Measurements from ENCODE around the gene ALDH9A1.
"Not testable (repeated sequence)": the region's sequence is repeated elsewhere in the genome, so short reads cannot be mapped to it uniquely, and the experiment has no call there.

The ALDH9A1 gene

GRCh38 chr1:165697881-165698760 lies at the start of gene ALDH9A1:
TSS of gene ALDH9A1 (minus strand) at chr1:165698562. CDS start at chr1:165698558, 4 bp downstream.
- DNase-seq (ENCODE audit: extremely low read depth in 1 of 2, low read depth in 1 of 2): peak; percentile 44 to 77

GRCh38 chr1:165747632-165748447 lies 49.5 kb upstream of the ALDH9A1 start:
- DNase-seq (ENCODE audit: extremely low read depth in 1 of 2, low read depth in 1 of 2): no peak

- DNase-seq (ENCODE audit: extremely low read depth in 1 of 2, low read depth in 1 of 2): not testable (repeated sequence)
Observed at GRCh38 chr1:165744913-165745312, 46.6 kb upstream of the ALDH9A1 start.

- no peak for DNase-seq (ENCODE audit: extremely low read depth in 1 of 2, low read depth in 1 of 2)
Observed at GRCh38 chr1:165742194-165742593, 43.8 kb upstream of the ALDH9A1 start.

- no peak for DNase-seq (ENCODE audit: extremely low read depth in 1 of 2, low read depth in 1 of 2)
Observed at GRCh38 chr1:165738794-165739193, 40.4 kb upstream of the ALDH9A1 start.

- no peak for DNase-seq (ENCODE audit: extremely low read depth in 1 of 2, low read depth in 1 of 2)
Observed at GRCh38 chr1:165737196-165737595, 38.8 kb upstream of the ALDH9A1 start.

- DNase-seq (ENCODE audit: extremely low read depth in 1 of 2, low read depth in 1 of 2): no peak
Observed at GRCh38 chr1:165734906-165735305, 36.5 kb upstream of the ALDH9A1 start.

GRCh38 chr1:165726841-165727240 lies 28.5 kb upstream of the ALDH9A1 start:
- DNase-seq (ENCODE audit: extremely low read depth in 1 of 2, low read depth in 1 of 2): no peak

GRCh38 chr1:165726169-165726568 lies 27.8 kb upstream of the ALDH9A1 start:
- no peak for DNase-seq (ENCODE audit: extremely low read depth in 1 of 2, low read depth in 1 of 2)

GRCh38 chr1:165717918-165718515 lies 19.7 kb upstream of the ALDH9A1 start:
- no peak for DNase-seq (ENCODE audit: extremely low read depth in 1 of 2, low read depth in 1 of 2)

- DNase-seq (ENCODE audit: extremely low read depth in 1 of 2, low read depth in 1 of 2): not testable (repeated sequence)
Observed at GRCh38 chr1:165716265-165717051, 18.1 kb upstream of the ALDH9A1 start.

- no peak for DNase-seq (ENCODE audit: extremely low read depth in 1 of 2, low read depth in 1 of 2)
Observed at GRCh38 chr1:165712764-165713163, 14.4 kb upstream of the ALDH9A1 start.

- no peak for DNase-seq (ENCODE audit: extremely low read depth in 1 of 2, low read depth in 1 of 2)
Observed at GRCh38 chr1:165707984-165708706, 9.8 kb upstream of the ALDH9A1 start.

- DNase-seq (ENCODE audit: extremely low read depth in 1 of 2, low read depth in 1 of 2): no peak
Observed at GRCh38 chr1:165703648-165704047, 5.3 kb upstream of the ALDH9A1 start.

GRCh38 chr1:165701922-165702321 lies 3.6 kb upstream of the ALDH9A1 start:
- not testable (repeated sequence) for DNase-seq (ENCODE audit: extremely low read depth in 1 of 2, low read depth in 1 of 2)

GRCh38 chr1:165699577-165699976 lies 1.2 kb upstream of the ALDH9A1 start:
- no peak for DNase-seq (ENCODE audit: extremely low read depth in 1 of 2, low read depth in 1 of 2)

GRCh38 chr1:165698761-165699052 lies 345 bp upstream of the ALDH9A1 start:
- DNase-seq (ENCODE audit: extremely low read depth in 1 of 2, low read depth in 1 of 2): no peak

- no peak for DNase-seq (ENCODE audit: extremely low read depth in 1 of 2, low read depth in 1 of 2)
Observed at GRCh38 chr1:165697491-165697880, 876 bp downstream of the ALDH9A1 start.

GRCh38 chr1:165696625-165697100 lies 1.7 kb downstream of the ALDH9A1 start:
- no peak for DNase-seq (ENCODE audit: extremely low read depth in 1 of 2, low read depth in 1 of 2)

- no peak for DNase-seq (ENCODE audit: extremely low read depth in 1 of 2, low read depth in 1 of 2)
Observed at GRCh38 chr1:165695031-165695430, 3.3 kb downstream of the ALDH9A1 start.
